K562 treated with DMSO at 1 percent for 24 hours (cell line): ENCODE results near the gene TAC1. TPM values are rescaled to one million over a fixed set of nuclear protein-coding genes. Genes with fewer than 3 reads are reported as not detected.

Source experiments
- total RNA-seq: library from RNA; unstranded; fragments of 300-600 nt; gene quantifications from 2 replicates; pipeline ENCODE4 v1.2.3, GENCODE V29; 2022; ENCODE audit warnings: low read depth; ENCODE audit not compliant: insufficient read depth

The TAC1 gene
- total RNA-seq = not detected in 2 replicates

GRCh38 chr7:97731736-97732564 lies at the start of gene TAC1:
Gene TAC1, plus strand, starts transcription at chr7:97732086. Its CDS starts 527 bp downstream, at chr7:97732613.

Other genes starting within 250 kb of the TAC1 start
- gene ASNS, start 140.3 kb downstream of the TAC1 start, total RNA-seq = 644 and 759 TPM in 2 replicates